GM18526 (cell line): Measurements from ENCODE around the gene ZEB2.

Experiments used
- POLR2A ChIP-seq: IDR thresholded peaks from 3 replicates; pipeline ENCODE4 v1.6.1; 2011; ENCODE audit not compliant: insufficient read length; ENCODE audit errors: extremely low read depth

Gene ZEB2

GRCh38 chr2:144544053-144544452 is 24.1 kb upstream of the ZEB2 start:
- TF ChIP-seq POLR2A: no peak

- no peak for TF ChIP-seq POLR2A
These were observed 21.5 kb upstream of the ZEB2 start for GRCh38 chr2:144541396-144541795.

GRCh38 chr2:144539289-144539782 is 19.4 kb upstream of the ZEB2 start:
- no peak for TF ChIP-seq POLR2A

GRCh38 chr2:144535300-144535699 is 15.4 kb upstream of the ZEB2 start:
- no peak for TF ChIP-seq POLR2A

- no peak for TF ChIP-seq POLR2A
These were observed 13.3 kb upstream of the ZEB2 start for GRCh38 chr2:144533221-144533620.

- no peak for TF ChIP-seq POLR2A
These were observed 10.7 kb upstream of the ZEB2 start for GRCh38 chr2:144530596-144530995.

- TF ChIP-seq POLR2A: no peak
These were observed 9.9 kb upstream of the ZEB2 start for GRCh38 chr2:144529841-144530240.

- TF ChIP-seq POLR2A: no peak
These were observed 8.2 kb upstream of the ZEB2 start for GRCh38 chr2:144528108-144528507.

- TF ChIP-seq POLR2A: no peak
These were observed 6.9 kb upstream of the ZEB2 start for GRCh38 chr2:144526831-144527230.

GRCh38 chr2:144524118-144525009 is 4.4 kb upstream of the ZEB2 start:
- no peak for TF ChIP-seq POLR2A

GRCh38 chr2:144523596-144524117 is 3.7 kb upstream of the ZEB2 start:
- TF ChIP-seq POLR2A: no peak

- no peak for TF ChIP-seq POLR2A
These were observed 3.1 kb upstream of the ZEB2 start for GRCh38 chr2:144522897-144523595.

- TF ChIP-seq POLR2A: no peak
These were observed 2.4 kb upstream of the ZEB2 start for GRCh38 chr2:144522176-144522896.

- no peak for TF ChIP-seq POLR2A
These were observed 1.8 kb upstream of the ZEB2 start for GRCh38 chr2:144521686-144522085.

- TF ChIP-seq POLR2A: no peak
These were observed 1.0 kb upstream of the ZEB2 start for GRCh38 chr2:144520756-144521487.
